ENCODE measurements around the gene SEC22C.
"Not testable (repeated sequence)": the region's sequence is repeated elsewhere in the genome, so short reads cannot be mapped to it uniquely, and the experiment has no call there.

The SEC22C gene

GRCh38 chr3:42581400-42581708, 413 bp downstream of the SEC22C start:
- DNase-seq (ENCODE audit: low read depth in 2 of 2), result no peak

GRCh38 chr3:42579346-42579745, 2.4 kb downstream of the SEC22C start:
- DNase-seq (ENCODE audit: low read depth in 2 of 2), result not testable (repeated sequence)

- DNase-seq (ENCODE audit: low read depth in 2 of 2), result no peak
Observed at GRCh38 chr3:42578054-42578453, 3.7 kb downstream of the SEC22C start.

GRCh38 chr3:42575137-42575741, 6.5 kb downstream of the SEC22C start:
- DNase-seq (ENCODE audit: low read depth in 2 of 2), result no peak

- no peak for DNase-seq (ENCODE audit: low read depth in 2 of 2)
Observed at GRCh38 chr3:42572278-42572677, 9.5 kb downstream of the SEC22C start.

GRCh38 chr3:42569593-42570142, 12.1 kb downstream of the SEC22C start:
- DNase-seq (ENCODE audit: low read depth in 2 of 2), result no peak

- DNase-seq (ENCODE audit: low read depth in 2 of 2), result no peak
Observed at GRCh38 chr3:42562047-42562907, 19.5 kb downstream of the SEC22C start.

GRCh38 chr3:42557854-42558253, 23.9 kb downstream of the SEC22C start:
- no peak for DNase-seq (ENCODE audit: low read depth in 2 of 2)

- not testable (repeated sequence) for DNase-seq (ENCODE audit: low read depth in 2 of 2)
Observed at GRCh38 chr3:42556817-42557216, 24.9 kb downstream of the SEC22C start.

- no peak for DNase-seq (ENCODE audit: low read depth in 2 of 2)
Observed at GRCh38 chr3:42556089-42556632, 25.6 kb downstream of the SEC22C start.

GRCh38 chr3:42552830-42553229, 28.9 kb downstream of the SEC22C start:
- no peak for DNase-seq (ENCODE audit: low read depth in 2 of 2)

- no peak for DNase-seq (ENCODE audit: low read depth in 2 of 2)
Observed at GRCh38 chr3:42550250-42550649, 31.5 kb downstream of the SEC22C start.

- no peak for DNase-seq (ENCODE audit: low read depth in 2 of 2)
Observed at GRCh38 chr3:42549131-42549530, 32.6 kb downstream of the SEC22C start.

- peak; percentile 38 to 51 for DNase-seq (ENCODE audit: low read depth in 2 of 2)
Observed at GRCh38 chr3:42547401-42547945, 34.3 kb downstream of the SEC22C start.

GRCh38 chr3:42546691-42547213, 35.0 kb downstream of the SEC22C start:
- no peak for DNase-seq (ENCODE audit: low read depth in 2 of 2)

GRCh38 chr3:42545284-42545900, 36.4 kb downstream of the SEC22C start:
- no peak for DNase-seq (ENCODE audit: low read depth in 2 of 2)

GRCh38 chr3:42544492-42545283, 37.1 kb downstream of the SEC22C start:
- DNase-seq (ENCODE audit: low read depth in 2 of 2), result no peak

- no peak for DNase-seq (ENCODE audit: low read depth in 2 of 2)
Observed at GRCh38 chr3:42541079-42541478, 40.7 kb downstream of the SEC22C start.

- DNase-seq (ENCODE audit: low read depth in 2 of 2), result peak; percentile 30 to 35
Observed at GRCh38 chr3:42539871-42540714, 41.7 kb downstream of the SEC22C start.

- DNase-seq (ENCODE audit: low read depth in 2 of 2), result no peak
Observed at GRCh38 chr3:42537350-42537749, 44.4 kb downstream of the SEC22C start.
